Mucosa of descending colon (tissue), 3 donors: ENCODE measurements around the gene PSMG3. TPM values are rescaled to one million over a fixed set of nuclear protein-coding genes. Genes with fewer than 3 reads are reported as not detected.

Source experiments
- ATAC-seq: fragments of 200-7000 bp; cut with Tn5 transposase; one replicate; pipeline ENCODE4 v1.9.1; 2020; ENCODE audit warnings: mild to moderate bottlenecking, moderate library complexity
- DNase-seq, 3 donors: peaks; one replicate each; pipeline ENCODE4 v3.0.0-alpha.2; 2020
- H3K36me3 ChIP-seq: fragments of 200-600 bp; one replicate; pipeline ENCODE4 v1.8.0; 2021; ENCODE audit warnings: low read depth, mild to moderate bottlenecking
- H3K4me1 ChIP-seq: fragments of 200-600 bp; one replicate; pipeline ENCODE4 v1.8.0; 2021; ENCODE audit warnings: low read depth, mild to moderate bottlenecking
- H3K4me3 ChIP-seq: fragments of 200-600 bp; one replicate; pipeline ENCODE4 v1.8.0; 2021; ENCODE audit warnings: mild to moderate bottlenecking
- H3K9me3 ChIP-seq: fragments of 200-600 bp; one replicate; pipeline ENCODE4 v1.8.0; 2021; ENCODE audit warnings: mild to moderate bottlenecking
- CTCF ChIP-seq: fragments of 200-600 bp; IDR thresholded peaks from one replicate; pipeline ENCODE4 v1.8.0; 2022; ENCODE audit warnings: antibody characterized with exemption, mild to moderate bottlenecking
- intact Hi-C, 2 donors: fragments of 100-400 bp; cut with DNase I in 1 of 2; cut with micrococcal nuclease in 1 of 2; formaldehyde crosslinking; loops; one replicate each; pipeline versions ENCODE4 v1.11.0 to v1.11.1; 2022; cut with DNase I, micrococcal nuclease
- total RNA-seq, 3 donors: library from RNA; stranded (reverse); fragmentation: NEBNext Ultra II Directional in 2 of 3; extraction: Animal tissue kit (Norgen Biotek cat#: 25700) in 2 of 3; gene quantifications; one replicate each; pipeline versions ENCODE4 v1.2.1 to v1.2.4, GENCODE V29; 2021 to 2023
- donor health status: DM: no; HTN: no; CAD: no; lungs with moderate emphysema.
- donor health status: DM: no; HTN: no; CAD: no.
- donor health status: DM: no; HTN: yes; CAD: no.

The PSMG3 gene
- total RNA-seq, 3 donors from 2014 or later, result 22.6 to 26.0 (median 22.9) TPM

- peak; percentile 68 to 77 (median 74) for DNase-seq
- intact Hi-C loops, result no loop called here
- no peaks in the 10 kb centered on the region for H3K36me3 ChIP-seq
- peaks cover 34% of the 10 kb centered on the region for H3K4me1 ChIP-seq
- no peak for TF ChIP-seq CTCF
- H3K4me3 ChIP-seq, result no peak overlapping the region
- H3K9me3 ChIP-seq, result no peaks in the 10 kb centered on the region
- ATAC-seq, result peak; percentile 20
Measured at GRCh38 chr7:1566687-1567048, 3.2 kb downstream of the PSMG3 start.

GRCh38 chr7:1564603-1565022 is 5.2 kb downstream of the PSMG3 start:
- DNase-seq (peak; percentile 6 to 50 (median 32)), ATAC-seq (no peak)
- Histone ChIP-seq H3K9me3 (no peaks in the 10 kb centered on the region), H3K36me3 (no peaks in the 10 kb centered on the region), H3K4me3 (no peak overlapping the region), H3K4me1 (peaks cover 31% of the 10 kb centered on the region)
- TF ChIP-seq CTCF, result no peak
- intact Hi-C loops, result no loop called here

- Histone ChIP-seq H3K4me3 (no peak overlapping the region), H3K9me3 (no peaks in the 10 kb centered on the region), H3K4me1 (peaks cover 29% of the 10 kb centered on the region), H3K36me3 (no peaks in the 10 kb centered on the region)
- DNase-seq, result no peak
- TF ChIP-seq CTCF, result no peak
- no peak for ATAC-seq
- intact Hi-C loops, result no loop called here
Measured at GRCh38 chr7:1563981-1564602, 5.7 kb downstream of the PSMG3 start.

GRCh38 chr7:1562597-1563051 is 7.2 kb downstream of the PSMG3 start:
- peaks cover 16% of the 10 kb centered on the region for H3K4me1 ChIP-seq
- intact Hi-C loops, result no loop called here
- no peak for TF ChIP-seq CTCF
- no peak for ATAC-seq
- no peaks in the 10 kb centered on the region for H3K36me3 ChIP-seq
- H3K4me3 ChIP-seq, result no peak overlapping the region
- DNase-seq, result peak in 1 of 3 donors; percentile 22
- H3K9me3 ChIP-seq, result no peaks in the 10 kb centered on the region

GRCh38 chr7:1562116-1562515 is 7.7 kb downstream of the PSMG3 start:
- no peak overlapping the region for H3K4me3 ChIP-seq
- no peaks in the 10 kb centered on the region for H3K36me3 ChIP-seq
- intact Hi-C loops, result no loop called here
- TF ChIP-seq CTCF, result no peak
- DNase-seq (peak in 1 of 3 donors; percentile 6), ATAC-seq (no peak)
- peaks cover 15% of the 10 kb centered on the region for H3K4me1 ChIP-seq
- H3K9me3 ChIP-seq, result no peaks in the 10 kb centered on the region
